Measurements from ENCODE around the gene AIG1. TPM values are rescaled to one million over a fixed set of nuclear protein-coding genes. Genes with fewer than 3 reads are reported as not detected.

AIG1 gene
- total RNA-seq, 1 donor from 2014 or later, result 35.2 TPM

GRCh38 chr6:143125864-143126573 lies 65.3 kb downstream of the AIG1 start:
- Histone ChIP-seq H3K4me1 (ENCODE audit: insufficient read depth, low read length) (peaks cover 14% of the 10 kb centered on the region), H2AFZ (ENCODE audit: low read depth, low read length) (no peak overlapping the region), H3K4me2 (ENCODE audit: low read length) (peak overlapping the region; percentile 77), H4K20me1 (ENCODE audit: insufficient read depth, low read length) (no peaks in the 10 kb centered on the region), H3K9me3 (ENCODE audit: insufficient read depth, low read depth, low read length) (no peaks in the 10 kb centered on the region), H3K27ac (ENCODE audit: low read depth, low read length) (peak overlapping the region; percentile 79), H3K27me3 (ENCODE audit: insufficient read depth, low read length) (no peaks in the 10 kb centered on the region), H3K79me2 (ENCODE audit: insufficient read depth, low read length) (no peaks in the 10 kb centered on the region), H3K4me3 (ENCODE audit: insufficient read depth, low read depth, low read length) (peak overlapping the region; percentile 41), H3K9ac (ENCODE audit: low read length) (peak overlapping the region; percentile 62), H3K36me3 (ENCODE audit: insufficient read depth, low read length) (no peaks in the 10 kb centered on the region)
- peaks cover 21% of the 10 kb centered on the region for H3K4me1 Mint-ChIP-seq (ENCODE audit: low read depth, unreplicated experiment)
- peaks cover 10% of the 10 kb centered on the region for H3K36me3 Mint-ChIP-seq (ENCODE audit: low read depth, unreplicated experiment)
- H3K27me3 Mint-ChIP-seq (ENCODE audit: low read depth, unreplicated experiment), result no peaks in the 10 kb centered on the region
- no peak for TF ChIP-seq EZH2 (IDR thresholded peaks at IDR 0.05; ENCODE audit: insufficient read depth, low read length)
- TF ChIP-seq CTCF (IDR thresholded peaks at IDR 0.05; ENCODE audit: insufficient read depth, low read depth, low read length), result no peak
- H3K4me3 Mint-ChIP-seq (ENCODE audit: unreplicated experiment), result peak overlapping the region; percentile 0
- DNase-seq (ENCODE audit: low read depth) (peak; percentile 91), FAIRE-seq (peak; percentile 87)
- peaks cover 6% of the 10 kb centered on the region for H3K9me3 Mint-ChIP-seq (ENCODE audit: unreplicated experiment)
- H3K27ac Mint-ChIP-seq (ENCODE audit: unreplicated experiment), result peak overlapping the region; percentile 54

- TF ChIP-seq EZH2 (IDR thresholded peaks at IDR 0.05; ENCODE audit: insufficient read depth, low read length) (no peak), CTCF (IDR thresholded peaks at IDR 0.05; ENCODE audit: insufficient read depth, low read depth, low read length) (no peak)
- Mint-ChIP-seq H3K9me3 (ENCODE audit: unreplicated experiment) (peaks cover 8% of the 10 kb centered on the region), H3K36me3 (ENCODE audit: low read depth, unreplicated experiment) (peaks cover 13% of the 10 kb centered on the region), H3K4me3 (ENCODE audit: unreplicated experiment) (peak overlapping the region; percentile 0), H3K27me3 (ENCODE audit: low read depth, unreplicated experiment) (no peaks in the 10 kb centered on the region), H3K4me1 (ENCODE audit: low read depth, unreplicated experiment) (peaks cover 21% of the 10 kb centered on the region), H3K27ac (ENCODE audit: unreplicated experiment) (no peak overlapping the region)
- H2AFZ ChIP-seq (ENCODE audit: low read depth, low read length), result no peak overlapping the region
- H3K4me3 ChIP-seq (ENCODE audit: insufficient read depth, low read depth, low read length), result peak overlapping the region; percentile 41
- no peaks in the 10 kb centered on the region for H4K20me1 ChIP-seq (ENCODE audit: insufficient read depth, low read length)
- no peak for FAIRE-seq
- peak overlapping the region; percentile 79 for H3K27ac ChIP-seq (ENCODE audit: low read depth, low read length)
- no peak for DNase-seq (ENCODE audit: low read depth)
- no peaks in the 10 kb centered on the region for H3K79me2 ChIP-seq (ENCODE audit: insufficient read depth, low read length)
- no peaks in the 10 kb centered on the region for H3K27me3 ChIP-seq (ENCODE audit: insufficient read depth, low read length)
- peak overlapping the region; percentile 62 for H3K9ac ChIP-seq (ENCODE audit: low read length)
- H3K36me3 ChIP-seq (ENCODE audit: insufficient read depth, low read length), result no peaks in the 10 kb centered on the region
- no peaks in the 10 kb centered on the region for H3K9me3 ChIP-seq (ENCODE audit: insufficient read depth, low read depth, low read length)
- H3K4me1 ChIP-seq (ENCODE audit: insufficient read depth, low read length), result peaks cover 14% of the 10 kb centered on the region
- peak overlapping the region; percentile 77 for H3K4me2 ChIP-seq (ENCODE audit: low read length)
These were observed 65.9 kb downstream of the AIG1 start for GRCh38 chr6:143126574-143126941.
